ENCODE measurements around the gene DNTT. TPM values are rescaled to one million over a fixed set of nuclear protein-coding genes. Genes with fewer than 3 reads are reported as not detected.

The DNTT gene
- total RNA-seq, 1 donor from 2014 or later, result not detected

DNA sequence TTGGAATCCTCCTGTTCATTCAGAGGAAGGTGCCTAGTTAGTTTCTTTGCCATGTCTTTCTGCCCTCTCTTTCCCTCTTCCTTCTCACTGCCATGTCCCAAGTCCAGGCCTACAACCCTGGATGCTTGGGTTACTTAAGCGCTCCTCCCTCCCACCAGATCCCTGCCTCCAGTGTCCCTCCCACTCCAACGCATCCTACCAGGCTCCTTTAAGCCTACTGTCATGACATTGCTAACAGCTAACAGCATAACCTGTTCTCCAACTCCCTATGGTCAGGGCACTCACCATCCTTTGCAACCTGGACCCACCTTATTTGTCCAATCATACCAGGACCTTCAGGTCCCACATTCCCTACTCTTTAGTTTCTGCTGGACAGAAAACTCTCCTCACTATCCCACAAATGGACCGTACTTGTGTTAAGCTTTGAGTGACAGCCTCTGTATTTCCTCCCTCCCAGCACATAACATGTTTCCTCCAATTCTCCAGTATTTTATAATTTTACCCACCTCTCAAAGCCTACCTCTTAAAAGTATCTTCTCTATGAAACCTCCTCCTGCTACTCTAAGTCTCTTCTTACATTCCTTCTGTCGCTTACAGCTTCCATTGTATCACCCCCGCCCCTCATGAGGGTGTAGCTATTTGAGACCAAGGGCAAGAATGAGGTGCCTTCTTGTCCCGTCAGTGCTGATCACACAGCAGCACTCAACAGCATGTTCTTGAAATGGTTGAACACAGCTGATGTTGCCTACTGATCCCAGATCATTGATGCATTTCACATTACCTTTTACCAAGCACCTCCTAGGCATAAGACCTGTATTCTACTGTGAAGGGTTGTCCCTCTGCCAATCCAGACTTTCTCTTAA, 34.6 kb upstream of the DNTT start:
- no peaks in the 10 kb centered on the region for H3K9me3 Mint-ChIP-seq (ENCODE audit: unreplicated experiment)
- H3K4me3 Mint-ChIP-seq (ENCODE audit: unreplicated experiment), result no peak overlapping the region
- peaks cover 2% of the 10 kb centered on the region for H3K27me3 Mint-ChIP-seq (ENCODE audit: unreplicated experiment)

DNA sequence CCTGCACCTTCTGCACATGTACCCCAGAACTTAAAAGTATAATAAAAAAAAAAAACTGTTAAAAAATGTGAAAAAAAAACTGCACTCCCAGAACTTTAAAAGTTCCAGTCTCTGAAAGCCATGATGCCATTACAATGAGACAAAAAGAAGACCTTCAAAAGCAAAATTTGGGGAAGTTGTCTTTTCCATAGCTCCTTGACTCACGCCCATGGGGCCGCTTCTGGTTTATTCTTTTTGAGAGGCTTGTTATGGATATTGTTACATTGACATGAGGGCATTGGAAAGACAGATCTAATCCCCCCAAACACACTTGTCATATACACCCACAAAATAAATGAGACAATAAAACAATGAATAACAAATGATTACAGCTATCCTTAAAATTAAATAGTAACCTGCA, 33.7 kb upstream of the DNTT start:
- H3K4me3 Mint-ChIP-seq (ENCODE audit: unreplicated experiment), result no peak overlapping the region
- TF ChIP-seq, protein P1, sequence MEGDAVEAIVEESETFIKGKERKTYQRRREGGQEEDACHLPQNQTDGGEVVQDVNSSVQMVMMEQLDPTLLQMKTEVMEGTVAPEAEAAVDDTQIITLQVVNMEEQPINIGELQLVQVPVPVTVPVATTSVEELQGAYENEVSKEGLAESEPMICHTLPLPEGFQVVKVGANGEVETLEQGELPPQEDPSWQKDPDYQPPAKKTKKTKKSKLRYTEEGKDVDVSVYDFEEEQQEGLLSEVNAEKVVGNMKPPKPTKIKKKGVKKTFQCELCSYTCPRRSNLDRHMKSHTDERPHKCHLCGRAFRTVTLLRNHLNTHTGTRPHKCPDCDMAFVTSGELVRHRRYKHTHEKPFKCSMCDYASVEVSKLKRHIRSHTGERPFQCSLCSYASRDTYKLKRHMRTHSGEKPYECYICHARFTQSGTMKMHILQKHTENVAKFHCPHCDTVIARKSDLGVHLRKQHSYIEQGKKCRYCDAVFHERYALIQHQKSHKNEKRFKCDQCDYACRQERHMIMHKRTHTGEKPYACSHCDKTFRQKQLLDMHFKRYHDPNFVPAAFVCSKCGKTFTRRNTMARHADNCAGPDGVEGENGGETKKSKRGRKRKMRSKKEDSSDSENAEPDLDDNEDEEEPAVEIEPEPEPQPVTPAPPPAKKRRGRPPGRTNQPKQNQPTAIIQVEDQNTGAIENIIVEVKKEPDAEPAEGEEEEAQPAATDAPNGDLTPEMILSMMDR (IDR thresholded peaks at IDR 0.05; ENCODE audit: partially characterized antibody, unreplicated experiment), result no peak
- peaks cover 2% of the 10 kb centered on the region for H3K27me3 Mint-ChIP-seq (ENCODE audit: unreplicated experiment)
- H3K27ac Mint-ChIP-seq (ENCODE audit: unreplicated experiment), result no peak overlapping the region
- no peak for DNase-seq
- H3K36me3 Mint-ChIP-seq (ENCODE audit: unreplicated experiment), result no peaks in the 10 kb centered on the region
- peaks cover 6% of the 10 kb centered on the region for H3K4me1 Mint-ChIP-seq (ENCODE audit: low read depth, unreplicated experiment)
- H3K9me3 Mint-ChIP-seq (ENCODE audit: unreplicated experiment), result no peaks in the 10 kb centered on the region

More for the DNA sequence above, 34.6 kb upstream of the DNTT start:
- no peak for DNase-seq
- Mint-ChIP-seq H3K36me3 (ENCODE audit: unreplicated experiment) (no peaks in the 10 kb centered on the region), H3K4me1 (ENCODE audit: low read depth, unreplicated experiment) (peaks cover 6% of the 10 kb centered on the region), H3K27ac (ENCODE audit: unreplicated experiment) (no peak overlapping the region)
- TF ChIP-seq, protein P1 (IDR thresholded peaks at IDR 0.05; ENCODE audit: partially characterized antibody, unreplicated experiment), result no peak

DNA sequence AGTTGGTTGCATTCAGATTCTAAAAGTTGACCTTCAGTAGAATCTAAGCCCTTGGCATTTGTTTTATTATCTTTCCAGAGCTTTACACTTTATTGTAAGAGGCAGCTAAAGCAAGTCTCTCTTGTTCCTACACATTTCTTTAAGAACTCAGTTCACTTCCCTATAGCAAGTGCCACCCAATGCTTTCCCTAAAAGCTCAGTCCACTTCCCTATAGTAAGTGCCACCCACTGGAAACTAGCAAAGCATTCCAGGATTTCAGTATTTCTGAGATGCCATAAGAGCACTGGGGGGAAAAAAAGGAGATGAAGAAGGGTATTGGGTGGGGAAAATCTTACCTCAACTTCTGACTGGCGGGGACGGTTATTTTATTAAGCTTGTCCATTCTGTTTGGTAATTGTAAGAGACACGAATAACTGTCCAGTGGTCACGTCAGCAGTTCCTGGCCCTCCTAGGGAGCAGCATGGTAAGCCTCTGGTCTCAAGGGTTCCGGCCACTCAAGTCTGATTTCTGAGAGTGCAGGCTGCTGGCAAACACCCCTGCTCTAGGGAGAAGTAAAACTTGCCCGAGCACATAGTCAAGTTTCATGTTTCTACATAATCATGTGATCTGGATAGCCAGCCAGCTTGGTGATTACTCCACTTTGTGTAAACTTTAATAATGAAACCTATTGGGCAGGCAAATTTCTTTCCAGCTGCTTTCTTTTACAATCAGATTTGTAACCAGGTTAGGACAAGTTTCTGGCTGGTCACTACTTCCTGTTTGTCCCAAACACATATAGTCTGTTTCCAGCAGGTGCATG, 33.0 kb upstream of the DNTT start, which contains the start of gene BLNK:
TSS of gene BLNK (minus strand) at position 554 of the 800 bp plus-strand sequence. CDS start at position 383, 171 bp downstream.
- Mint-ChIP-seq H3K36me3 (ENCODE audit: unreplicated experiment) (no peaks in the 10 kb centered on the region), H3K9me3 (ENCODE audit: unreplicated experiment) (no peaks in the 10 kb centered on the region), H3K4me3 (ENCODE audit: unreplicated experiment) (no peak within 1 kb of the TSS), H3K27ac (ENCODE audit: unreplicated experiment) (no peak within 1 kb of the TSS), H3K4me1 (ENCODE audit: low read depth, unreplicated experiment) (no peaks in the 10 kb centered on the region), H3K27me3 (ENCODE audit: unreplicated experiment) (peaks cover 2% of the 10 kb centered on the region)
- TF ChIP-seq, protein P1 (IDR thresholded peaks at IDR 0.05; ENCODE audit: partially characterized antibody, unreplicated experiment), result no peak
- no peak for DNase-seq

GRCh38 chr10:96272316-96273280, 31.6 kb upstream of the DNTT start:
- no peak overlapping the region for H3K27ac Mint-ChIP-seq (ENCODE audit: unreplicated experiment)
- TF ChIP-seq, protein P1 (IDR thresholded peaks at IDR 0.05; ENCODE audit: partially characterized antibody, unreplicated experiment), result no peak
- no peaks in the 10 kb centered on the region for H3K4me1 Mint-ChIP-seq (ENCODE audit: low read depth, unreplicated experiment)
- DNase-seq, result no peak
- H3K36me3 Mint-ChIP-seq (ENCODE audit: unreplicated experiment), result no peaks in the 10 kb centered on the region
- peaks cover 5% of the 10 kb centered on the region for H3K27me3 Mint-ChIP-seq (ENCODE audit: unreplicated experiment)
- H3K9me3 Mint-ChIP-seq (ENCODE audit: unreplicated experiment), result no peaks in the 10 kb centered on the region
- H3K4me3 Mint-ChIP-seq (ENCODE audit: unreplicated experiment), result no peak overlapping the region

Measured in glutamatergic neuron (in vitro differentiated cells).